GM18505 (cell line): Measurements from ENCODE around the gene NRP1.

ENCODE experiments used
- ATAC-seq: cut with Tn5 transposase; IDR thresholded peaks from one replicate; pipeline ENCODE4 v1.9.1; 2021; ENCODE audit not compliant: unreplicated experiment
- POLR2A ChIP-seq: IDR thresholded peaks from 4 replicates; pipeline ENCODE4 v1.6.1; 2011; ENCODE audit warnings: borderline replicate concordance; ENCODE audit not compliant: insufficient read depth, insufficient read length; ENCODE audit errors: extremely low read depth

The NRP1 gene

GRCh38 chr10:33284945-33285344 lies 49.5 kb downstream of the NRP1 start:
- ATAC-seq = no peak
- no peak for TF ChIP-seq POLR2A

GRCh38 chr10:33279811-33280602 lies 54.5 kb downstream of the NRP1 start:
- no peak for ATAC-seq

GRCh38 chr10:33279276-33279675 lies 55.2 kb downstream of the NRP1 start:
- no peak for TF ChIP-seq POLR2A

More at GRCh38 chr10:33279811-33280602, 54.5 kb downstream of the NRP1 start:
- TF ChIP-seq POLR2A = no peak

GRCh38 chr10:33278198-33278597 lies 56.3 kb downstream of the NRP1 start:
- no peak for TF ChIP-seq POLR2A
- no peak for ATAC-seq

More at GRCh38 chr10:33279276-33279675, 55.2 kb downstream of the NRP1 start:
- ATAC-seq = no peak

- TF ChIP-seq POLR2A = no peak
- no peak for ATAC-seq
Measured at GRCh38 chr10:33277135-33277536, 57.3 kb downstream of the NRP1 start.

GRCh38 chr10:33276282-33276923 lies 58.1 kb downstream of the NRP1 start:
- no peak for TF ChIP-seq POLR2A
- ATAC-seq = no peak

- no peak for TF ChIP-seq POLR2A
- no peak for ATAC-seq
Measured at GRCh38 chr10:33274096-33274785, 60.2 kb downstream of the NRP1 start.

GRCh38 chr10:33273295-33274002 lies 61.0 kb downstream of the NRP1 start:
- no peak for TF ChIP-seq POLR2A

GRCh38 chr10:33272635-33273034 lies 61.8 kb downstream of the NRP1 start:
- TF ChIP-seq POLR2A = no peak
- ATAC-seq = no peak

More at GRCh38 chr10:33273295-33274002, 61.0 kb downstream of the NRP1 start:
- ATAC-seq = no peak

- no peak for ATAC-seq
- TF ChIP-seq POLR2A = no peak
Measured at GRCh38 chr10:33271969-33272583, 62.4 kb downstream of the NRP1 start.

GRCh38 chr10:33270971-33271370 lies 63.5 kb downstream of the NRP1 start:
- ATAC-seq = no peak

GRCh38 chr10:33267708-33268107 lies 66.8 kb downstream of the NRP1 start:
- no peak for ATAC-seq

More at GRCh38 chr10:33270971-33271370, 63.5 kb downstream of the NRP1 start:
- no peak for TF ChIP-seq POLR2A

More at GRCh38 chr10:33267708-33268107, 66.8 kb downstream of the NRP1 start:
- no peak for TF ChIP-seq POLR2A
